Stimulated activated CD4-positive, alpha-beta T cell treated with anti-CD3 and anti-CD28 coated beads, Interleukin-2, amount 100 ng/mL, for 4 hours (primary cell): Measurements from ENCODE around the gene ZNF292.
"Not testable (repeated sequence)": the region's sequence is repeated elsewhere in the genome, so short reads cannot be mapped to it uniquely, and the experiment has no call there.

Experiments used
- DNase-seq: peaks from one replicate; pipeline ENCODE4 v3.0.0-alpha.2; 2020; ENCODE audit warnings: low read depth

The ZNF292 gene

DNA sequence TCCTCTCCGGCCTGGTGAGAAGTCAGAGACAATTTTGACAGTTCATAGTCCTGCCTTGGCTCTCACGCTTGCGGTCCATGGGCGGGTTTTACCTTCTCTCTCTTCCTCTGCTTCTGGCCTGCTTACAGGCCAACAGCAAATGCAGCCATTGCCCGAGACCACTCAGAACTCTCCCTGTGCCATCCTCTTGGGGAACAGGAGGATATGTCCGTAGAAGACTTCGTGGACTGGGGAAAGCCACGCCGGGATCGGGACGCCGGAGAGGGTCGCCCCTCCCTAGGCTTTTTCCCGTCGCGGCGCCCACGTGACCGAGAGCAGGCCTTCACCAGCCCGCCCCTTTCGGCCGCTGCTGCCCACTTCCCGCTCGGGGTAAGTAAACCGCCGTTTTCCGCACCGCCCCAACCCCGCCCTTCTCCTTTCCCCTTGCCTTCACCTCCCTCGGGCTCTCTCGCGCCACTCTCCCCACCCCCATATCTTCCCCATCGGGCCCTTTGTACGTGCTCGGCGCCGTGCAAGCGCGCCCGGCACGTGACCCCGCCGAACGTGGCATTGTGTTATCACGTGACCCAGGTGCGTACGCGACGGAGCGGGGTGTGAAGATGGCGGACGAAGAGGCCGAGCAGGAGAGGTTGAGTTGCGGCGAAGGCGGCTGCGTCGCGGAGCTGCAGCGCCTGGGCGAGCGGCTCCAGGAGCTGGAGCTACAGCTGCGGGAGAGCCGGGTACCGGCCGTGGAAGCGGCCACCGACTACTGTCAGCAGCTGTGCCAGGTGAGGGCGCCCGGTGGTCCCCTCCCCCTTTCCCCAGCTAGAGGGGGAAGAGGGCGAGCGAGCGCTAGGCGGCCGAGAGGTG, at the start of gene ZNF292:
Gene ZNF292 (plus strand): TSS at position 573 of the 849 bp plus-strand sequence. CDS start 27 bp downstream, at position 600.
- DNase-seq = peak; percentile 91

DNA sequence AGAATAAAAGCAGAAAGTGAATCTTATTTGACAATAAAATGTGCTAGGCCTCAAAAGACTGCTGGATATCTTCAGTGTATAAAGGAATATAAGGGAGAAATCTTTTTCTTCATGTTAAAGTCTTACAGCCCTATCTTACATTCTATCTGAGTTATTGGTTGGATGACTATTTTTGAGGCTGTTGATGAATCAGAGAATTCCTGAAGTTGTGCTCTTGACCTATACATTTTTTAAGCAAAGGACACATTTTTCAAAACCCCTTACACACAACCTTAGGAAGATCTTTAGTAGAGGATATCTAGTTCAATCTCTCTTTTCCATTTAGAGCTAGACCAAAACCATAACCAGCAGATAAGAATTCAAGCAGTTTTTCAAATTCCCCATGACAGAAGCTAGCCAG, 49.5 kb upstream of the ZNF292 start:
- no peak for DNase-seq

DNA sequence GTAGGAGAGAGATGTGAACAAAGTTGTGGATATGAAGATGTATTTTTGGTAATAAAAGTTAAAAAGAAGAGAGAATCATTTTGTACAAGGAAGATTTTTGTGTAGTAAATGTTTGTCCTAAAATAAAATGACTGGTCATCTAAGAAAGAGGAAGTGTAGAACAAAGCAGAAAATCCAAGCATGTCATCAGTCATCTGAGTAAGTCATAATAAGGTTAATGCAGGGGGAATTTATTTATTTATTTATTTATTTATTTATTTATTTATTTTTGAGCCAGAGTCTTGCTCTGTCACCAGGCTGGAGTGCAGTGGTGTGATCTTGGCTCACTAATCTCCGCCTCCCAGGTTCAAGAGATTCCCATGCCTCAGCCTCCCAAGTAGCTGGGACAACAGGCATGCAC, 44.7 kb upstream of the ZNF292 start:
- DNase-seq = no peak

DNA sequence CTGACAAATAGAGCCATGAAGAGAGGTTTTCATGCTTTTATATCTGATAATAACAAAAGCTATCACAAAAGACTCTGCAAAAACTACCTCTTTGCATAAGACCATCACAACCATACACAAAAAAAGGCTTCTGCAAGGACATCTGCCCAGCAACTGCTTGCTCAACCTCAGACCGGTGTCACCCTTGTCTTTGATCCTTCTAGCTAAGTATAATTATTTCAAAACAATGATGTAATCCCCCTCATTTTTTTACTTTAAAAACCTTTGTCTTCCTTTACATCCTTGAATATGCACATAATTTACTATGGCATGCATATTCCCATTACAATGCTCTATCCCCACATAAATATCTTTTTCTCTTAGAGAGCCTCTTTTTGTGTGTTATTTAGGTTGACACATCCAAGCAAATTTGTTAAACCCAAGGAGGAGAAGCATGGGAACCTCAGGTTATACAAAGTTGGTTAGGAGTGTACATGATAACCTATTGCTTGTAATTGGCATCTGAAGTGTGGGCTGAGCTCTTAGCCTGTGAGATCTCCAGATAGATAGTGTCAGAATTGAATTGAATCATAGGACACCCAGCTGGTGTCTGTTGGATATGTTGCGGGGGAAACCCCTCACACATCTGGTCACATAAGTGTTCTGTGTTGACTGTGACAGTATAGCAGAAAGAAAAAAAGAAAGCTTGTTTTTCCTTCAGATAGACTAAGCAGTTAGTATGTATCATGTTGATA, 39.8 kb upstream of the ZNF292 start:
- DNase-seq = no peak

DNA sequence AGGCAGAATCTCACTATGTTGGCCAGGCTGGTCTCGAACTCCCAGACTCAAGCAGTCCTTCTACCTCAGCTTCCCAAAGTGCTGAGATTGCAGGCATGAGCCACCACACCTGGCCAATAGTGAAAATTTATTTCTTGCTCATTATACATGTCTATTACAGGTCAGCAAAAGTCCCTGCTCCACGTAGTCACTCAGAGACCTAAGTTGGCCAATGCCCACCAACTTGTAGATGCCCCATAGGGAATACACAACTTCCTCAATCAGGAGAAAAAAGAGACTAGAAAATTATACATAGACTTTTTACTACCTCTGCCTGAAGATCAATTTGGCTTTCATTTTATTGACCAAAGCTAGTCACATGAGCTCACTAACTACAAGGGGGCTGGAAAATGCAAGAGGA, 38.4 kb upstream of the ZNF292 start:
- no peak for DNase-seq

GRCh38 chr6:87118054-87118453, 37.3 kb upstream of the ZNF292 start:
- DNase-seq = no peak

DNA sequence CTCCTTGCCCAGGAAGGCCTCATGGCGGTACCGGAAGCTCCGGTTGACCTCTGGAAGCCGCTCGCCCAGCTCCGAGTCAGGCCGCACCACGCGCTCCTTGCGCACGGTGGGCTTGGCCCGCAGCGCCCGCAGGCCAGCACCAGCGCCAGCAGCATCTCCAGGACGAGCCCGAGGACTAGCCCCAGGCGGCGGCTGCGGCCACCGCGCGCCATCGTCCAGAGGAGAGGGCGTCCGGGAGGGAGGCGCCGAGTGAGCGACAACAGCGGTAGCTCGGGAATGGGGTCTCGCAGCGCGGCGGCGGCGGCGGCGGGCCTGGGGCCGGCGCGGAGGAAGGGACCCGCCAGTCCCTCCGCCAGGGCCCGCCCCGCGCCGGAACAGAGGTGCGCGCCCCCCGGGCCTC, 32.9 kb upstream of the ZNF292 start:
- DNase-seq = no peak

DNA sequence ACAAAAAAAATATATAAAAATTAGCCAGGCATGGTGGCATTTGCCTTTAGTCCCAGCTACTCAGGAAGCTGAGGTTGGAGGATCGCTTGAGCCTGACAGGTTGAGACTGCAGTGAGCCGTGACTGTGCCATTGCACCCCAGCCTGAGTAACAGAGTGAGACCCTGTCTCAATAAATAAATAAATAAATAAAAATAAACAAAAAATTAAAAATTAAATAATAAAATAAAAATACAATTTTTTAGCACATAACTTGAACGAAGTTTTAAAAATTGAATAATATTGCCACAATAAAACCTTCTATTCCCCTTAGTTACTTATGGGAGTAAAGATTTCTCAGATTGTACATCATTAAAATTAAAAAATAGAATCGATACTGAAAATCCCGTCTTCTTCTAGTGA, 31.3 kb upstream of the ZNF292 start:
- DNase-seq = no peak

DNA sequence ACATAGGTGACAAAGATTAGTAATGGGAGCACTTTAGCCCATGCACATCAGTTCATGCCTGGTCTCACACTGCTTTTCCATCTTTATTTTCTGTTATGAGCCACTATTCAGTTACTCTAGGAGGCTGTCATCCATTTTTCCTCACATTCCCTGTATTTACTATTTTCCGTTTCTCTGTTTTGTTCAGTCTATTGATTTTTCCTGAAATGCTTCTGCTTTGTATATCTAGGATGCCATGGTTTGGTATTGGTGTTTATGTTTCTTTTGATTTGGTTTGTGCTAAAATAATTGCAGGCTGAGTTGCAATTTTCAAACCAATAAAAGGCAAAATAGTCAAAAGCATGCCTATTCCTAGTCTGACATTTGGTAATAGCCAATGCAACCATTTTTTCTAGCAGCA, 28.9 kb upstream of the ZNF292 start:
- DNase-seq = no peak

- DNase-seq = no peak
Measured at GRCh38 chr6:87127737-87128136, 27.6 kb upstream of the ZNF292 start.

DNA sequence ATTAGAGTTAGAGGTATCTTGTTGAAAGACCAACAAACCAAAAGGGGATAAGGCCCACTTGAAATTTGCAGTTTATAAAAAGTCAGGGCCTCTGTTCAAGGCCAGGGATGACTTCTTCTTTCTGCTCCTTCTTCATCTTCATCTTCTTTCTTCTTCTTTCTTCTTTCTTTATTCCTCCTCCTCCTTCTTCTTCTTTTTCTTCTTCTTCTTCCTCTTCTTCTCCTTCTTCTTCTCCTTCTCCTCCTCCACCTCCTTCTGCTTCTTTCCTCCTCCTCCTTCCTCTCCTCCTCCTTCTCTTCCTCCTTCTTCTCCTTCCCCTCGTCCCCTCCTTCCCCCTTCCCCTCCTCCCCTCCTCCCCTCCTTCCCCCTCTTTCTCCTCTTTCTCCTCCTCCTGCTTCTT, 18.4 kb upstream of the ZNF292 start:
- no peak for DNase-seq

GRCh38 chr6:87139236-87139635, 16.1 kb upstream of the ZNF292 start:
- peak; percentile 45 for DNase-seq

- not testable (repeated sequence) for DNase-seq
Measured at GRCh38 chr6:87139927-87140326, 15.4 kb upstream of the ZNF292 start.

- DNase-seq = no peak
Measured at GRCh38 chr6:87146363-87146762, 9.0 kb upstream of the ZNF292 start.

DNA sequence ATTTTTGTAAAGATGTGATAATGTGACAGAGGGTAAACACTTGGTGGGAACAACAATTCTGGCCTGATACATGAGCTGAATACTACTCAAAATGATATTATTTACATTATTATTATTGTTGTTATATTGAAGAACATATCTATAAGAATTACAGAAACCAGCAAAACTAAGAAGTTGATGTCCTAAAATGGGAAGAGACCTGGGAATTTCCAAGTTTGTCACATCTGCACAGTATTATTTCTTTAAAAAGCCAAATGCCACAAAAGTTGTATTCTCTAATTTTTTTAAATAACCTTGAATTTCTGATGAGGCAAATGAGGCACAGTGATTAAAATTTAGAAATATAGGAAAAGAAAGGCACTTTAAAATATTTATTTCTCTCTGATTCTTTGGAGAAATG, 5.0 kb upstream of the ZNF292 start:
- no peak for DNase-seq

DNA sequence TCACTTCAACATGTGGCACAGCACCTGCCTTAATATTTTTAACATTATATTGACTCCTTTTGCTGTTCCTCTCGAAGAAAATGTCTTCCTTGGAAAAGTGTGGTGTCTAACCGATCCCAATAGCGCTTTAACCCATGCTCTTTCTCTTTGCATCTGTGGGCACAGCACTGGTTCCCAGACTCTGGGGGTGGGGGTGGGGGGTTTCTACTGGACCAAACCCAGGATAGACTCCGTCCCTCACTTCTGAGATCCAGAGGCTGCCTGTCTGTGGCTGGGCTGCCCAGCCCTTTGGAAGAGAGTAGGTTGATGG, 3.9 kb upstream of the ZNF292 start:
- no peak for DNase-seq

GRCh38 chr6:87151781-87152525, 3.4 kb upstream of the ZNF292 start:
- DNase-seq = peak; percentile 58

DNA sequence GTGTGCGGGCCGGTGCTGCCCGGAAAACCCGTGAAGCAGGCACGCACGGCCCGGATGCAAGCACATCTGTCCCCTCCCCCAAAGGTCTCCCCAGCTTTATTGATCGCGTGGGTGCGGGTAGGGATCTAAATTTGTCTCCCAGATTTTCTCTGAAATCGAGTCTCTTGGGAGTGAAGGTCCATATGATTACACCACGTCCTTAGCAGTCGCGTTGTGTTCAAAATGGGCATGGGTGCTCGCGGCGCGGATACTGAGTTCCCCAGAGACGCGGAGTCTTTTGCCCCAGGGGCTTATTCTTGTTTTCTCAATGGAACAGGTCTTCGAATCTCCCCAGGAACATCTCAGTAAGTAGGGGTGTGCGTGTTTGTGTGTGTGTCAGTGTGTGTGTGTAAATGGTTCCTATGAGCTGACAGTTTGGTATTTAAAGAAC, 2.8 kb upstream of the ZNF292 start:
- no peak for DNase-seq

DNA sequence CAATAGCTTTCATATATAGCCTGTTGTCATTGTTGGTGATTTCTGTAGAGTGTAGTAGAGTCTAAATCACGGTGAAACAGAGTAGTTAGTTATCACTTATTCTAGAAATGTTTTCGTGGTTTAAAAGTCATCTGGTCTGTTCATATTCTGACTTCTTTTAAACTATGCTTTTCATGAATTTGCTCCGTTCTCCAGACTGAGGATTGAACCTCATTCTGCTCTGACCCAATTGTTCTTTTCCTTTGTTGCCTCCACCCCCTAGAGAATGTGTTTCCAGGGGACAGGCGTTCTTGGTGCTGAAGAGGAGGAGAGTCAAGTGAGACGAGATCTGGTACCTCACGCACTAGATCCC, 748 bp upstream of the ZNF292 start:
- no peak for DNase-seq

DNA sequence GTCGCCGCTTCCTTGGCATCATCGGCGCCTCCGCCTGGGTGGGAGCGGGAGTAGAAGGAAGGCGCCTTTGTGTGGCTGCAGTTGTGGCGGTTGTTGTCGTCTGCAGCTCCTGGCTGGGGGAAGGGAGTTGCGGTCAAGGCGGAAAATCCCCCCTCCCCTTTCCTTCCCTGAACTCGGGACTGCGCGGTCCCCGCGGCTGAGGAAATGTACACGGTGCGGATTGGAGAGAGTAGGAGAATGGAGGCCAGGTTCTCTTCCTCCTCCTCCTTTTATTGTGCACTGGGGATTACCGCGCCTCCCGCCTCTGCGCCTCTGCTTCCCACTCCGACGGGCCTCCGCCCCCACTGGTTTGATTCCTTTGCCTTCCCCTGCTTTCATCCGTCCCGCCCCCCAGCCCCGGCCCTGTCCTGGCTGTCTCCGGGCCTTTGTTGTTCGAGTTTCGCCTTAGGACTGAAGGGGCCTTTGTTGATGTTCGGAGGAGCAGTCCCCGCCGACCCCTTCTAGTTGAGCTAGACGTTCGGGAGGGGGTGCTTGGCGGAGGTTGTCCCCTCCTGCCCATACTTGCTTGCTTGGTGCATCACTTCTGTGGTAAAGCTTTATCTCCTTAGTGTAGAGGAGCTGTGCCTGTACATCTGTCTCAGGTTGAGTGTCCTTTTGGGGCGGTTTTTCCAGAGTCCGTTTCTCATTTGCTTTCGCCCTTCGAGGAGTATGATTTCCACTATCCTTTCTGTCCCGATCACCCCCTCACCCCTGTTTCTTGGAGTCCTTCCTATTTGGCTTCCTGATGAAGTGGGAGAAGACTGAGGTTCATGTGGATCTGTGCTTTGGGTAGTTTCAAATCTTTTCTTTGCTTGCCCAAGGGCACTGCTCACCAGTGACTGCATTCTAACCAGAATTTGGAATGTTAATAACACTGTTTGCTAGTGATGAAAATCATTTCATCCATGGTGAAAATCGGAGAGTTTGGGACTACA, 764 bp downstream of the ZNF292 start:
- peak; percentile 22 for DNase-seq

- not testable (repeated sequence) for DNase-seq
Measured at GRCh38 chr6:87157596-87157995, 2.2 kb downstream of the ZNF292 start.

DNA sequence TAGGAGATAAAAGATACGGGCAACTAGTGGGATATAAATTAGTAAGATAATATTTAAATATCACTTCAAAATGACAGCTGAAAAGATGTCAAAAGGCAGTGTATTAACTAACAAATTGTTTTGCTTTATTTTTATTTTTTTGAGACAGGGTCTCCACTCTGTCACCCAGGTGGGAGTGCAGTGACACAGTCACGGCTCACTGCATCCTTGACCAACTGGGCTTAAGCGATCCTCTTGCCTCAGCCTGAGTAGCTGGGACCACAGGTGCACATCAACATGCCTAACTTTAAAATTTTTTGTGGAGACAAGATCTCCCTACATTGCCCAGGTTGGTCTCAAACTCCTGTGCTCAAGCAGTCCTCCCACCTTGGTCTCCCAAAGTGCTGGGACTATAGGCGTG, 5.9 kb downstream of the ZNF292 start:
- DNase-seq = no peak
